Stimulated activated CD8-positive, alpha-beta memory T cell treated with anti-CD3 and anti-CD28 coated beads, Interleukin-4, amount 100 ng/mL, for 24 hours (primary cell): Measurements from ENCODE around the gene MZB1.

Experiments used
- DNase-seq: peaks from one replicate; pipeline ENCODE4 v3.0.0-alpha.2; 2020; ENCODE audit warnings: low read depth

The MZB1 gene

GRCh38 chr5:139389701-139390638, at the start of gene MZB1:
TSS of gene MZB1 (minus strand) at chr5:139389913. CDS start at chr5:139389856, 57 bp downstream.
- DNase-seq: peak; percentile 41

GRCh38 chr5:139439013-139439903, 49.5 kb upstream of the MZB1 start, which contains the start of gene DNAJC18:
TSS of gene DNAJC18 (minus strand) at chr5:139439525. CDS start at chr5:139439445, 80 bp downstream.
- DNase-seq: peak; percentile 87

- DNase-seq: no peak
These were observed 48.9 kb upstream of the MZB1 start for GRCh38 chr5:139438707-139439012.

GRCh38 chr5:139435676-139436075, 46.0 kb upstream of the MZB1 start:
- no peak for DNase-seq

- no peak for DNase-seq
These were observed 42.0 kb upstream of the MZB1 start for GRCh38 chr5:139431706-139432105.

GRCh38 chr5:139430015-139430414, 40.3 kb upstream of the MZB1 start:
- no peak for DNase-seq

- no peak for DNase-seq
These were observed 36.6 kb upstream of the MZB1 start for GRCh38 chr5:139426203-139426885.

GRCh38 chr5:139425497-139425896, 35.8 kb upstream of the MZB1 start:
- DNase-seq: no peak

GRCh38 chr5:139422307-139422893, 32.7 kb upstream of the MZB1 start:
- DNase-seq: no peak

GRCh38 chr5:139419226-139420192, 29.8 kb upstream of the MZB1 start:
- DNase-seq: no peak

- no peak for DNase-seq
These were observed 29.1 kb upstream of the MZB1 start for GRCh38 chr5:139418793-139419192.

- DNase-seq: no peak
These were observed 27.5 kb upstream of the MZB1 start for GRCh38 chr5:139417214-139417613.

GRCh38 chr5:139416651-139417050, 26.9 kb upstream of the MZB1 start:
- no peak for DNase-seq

GRCh38 chr5:139415869-139416268, 26.2 kb upstream of the MZB1 start:
- no peak for DNase-seq

GRCh38 chr5:139415221-139415861, 25.6 kb upstream of the MZB1 start:
- DNase-seq: no peak

- DNase-seq: no peak
These were observed 24.9 kb upstream of the MZB1 start for GRCh38 chr5:139414581-139415130.

GRCh38 chr5:139413963-139414362, 24.2 kb upstream of the MZB1 start:
- no peak for DNase-seq

GRCh38 chr5:139413153-139413552, 23.4 kb upstream of the MZB1 start:
- DNase-seq: no peak

- no peak for DNase-seq
These were observed 21.5 kb upstream of the MZB1 start for GRCh38 chr5:139410993-139411828.
